GM23338 (cell line): ENCODE results near the gene ATXN7L1. TPM values are rescaled to one million over a fixed set of nuclear protein-coding genes. Genes with fewer than 3 reads are reported as not detected.
A peak's percentile ranks its signal among the peaks of the same experiment; 100 is the strongest.

Experiments
- ATAC-seq: fragments of 200-7000 bp; cut with Tn5 transposase; 3 replicates; pipeline ENCODE4 v1.9.1; 2020
- DNase-seq: peaks from one replicate; pipeline ENCODE4 v3.0.0-alpha.2; 2015; ENCODE audit warnings: low spot score
- H2AFZ ChIP-seq: fragments of 200-600 bp; sonication (generic); 2 replicates; pipeline ENCODE4 v1.8.0; 2016; ENCODE audit warnings: antibody characterized with exemption, mild to moderate bottlenecking, moderate library complexity
- H3F3A ChIP-seq: fragments of 200-600 bp; sonication (generic); replicated peaks from 2 replicates; pipeline ENCODE4 v1.8.0; 2017; ENCODE audit warnings: antibody characterized with exemption, mixed run types, low read depth
- H3K27ac ChIP-seq: fragments of 200-600 bp; sonication (generic); 2 replicates; pipeline ENCODE4 v1.6.1; 2016; ENCODE audit warnings: low read depth
- H3K27me3 ChIP-seq: fragments of 200-600 bp; sonication (generic); 2 replicates; pipeline ENCODE4 v1.8.0; 2016; ENCODE audit warnings: mild to moderate bottlenecking, mixed run types, moderate library complexity; ENCODE audit not compliant: insufficient read depth
- H3K36me3 ChIP-seq: fragments of 200-600 bp; sonication (generic); 2 replicates; pipeline ENCODE4 v1.8.0; 2016; ENCODE audit warnings: mild to moderate bottlenecking; ENCODE audit not compliant: insufficient read depth
- H3K4me1 ChIP-seq: fragments of 200-600 bp; sonication (generic); 2 replicates; pipeline ENCODE4 v1.8.0; 2016; ENCODE audit warnings: mild to moderate bottlenecking, moderate library complexity; ENCODE audit not compliant: insufficient read depth
- H3K4me2 ChIP-seq: fragments of 200-600 bp; sonication (generic); 2 replicates; pipeline ENCODE4 v1.7.1; 2017; ENCODE audit warnings: mixed run types
- H3K4me3 ChIP-seq: fragments of 200-600 bp; sonication (generic); 2 replicates; pipeline ENCODE4 v1.6.1; 2016; ENCODE audit warnings: mixed run types
- H3K79me2 ChIP-seq: fragments of 200-600 bp; sonication (generic); replicated peaks from 2 replicates; pipeline ENCODE4 v1.8.0; 2017; ENCODE audit warnings: mild to moderate bottlenecking; ENCODE audit not compliant: insufficient read depth
- H3K9me2 ChIP-seq: fragments of 200-600 bp; sonication (generic); 2 replicates; pipeline ENCODE4 v1.8.0; 2017; ENCODE audit not compliant: insufficient read depth
- H4K20me1 ChIP-seq: fragments of 200-600 bp; sonication (generic); replicated peaks from 2 replicates; pipeline ENCODE4 v1.8.0; 2017; ENCODE audit warnings: mild to moderate bottlenecking; ENCODE audit not compliant: insufficient read depth
- H3K27ac Mint-ChIP-seq: 2 replicates; pipeline ENCODE4 v1.8.0; 2020; ENCODE audit warnings: inconsistent platforms, mild to moderate bottlenecking, moderate library complexity, mixed read lengths
- H3K27me3 Mint-ChIP-seq: 3 replicates; pipeline ENCODE4 v1.8.0; 2022; ENCODE audit warnings: low read depth, mild to moderate bottlenecking, moderate library complexity, mixed read lengths, inconsistent platforms; ENCODE audit not compliant: insufficient read depth, poor library complexity
- H3K36me3 Mint-ChIP-seq: 3 replicates; pipeline ENCODE4 v1.8.0; 2021; ENCODE audit warnings: low read depth, mild to moderate bottlenecking, inconsistent platforms, moderate library complexity, mixed read lengths
- H3K4me1 Mint-ChIP-seq: 3 replicates; pipeline ENCODE4 v1.8.0; 2020; ENCODE audit warnings: mild to moderate bottlenecking, inconsistent platforms, mixed read lengths
- H3K4me3 Mint-ChIP-seq: 3 replicates; pipeline ENCODE4 v1.8.0; 2021; ENCODE audit warnings: moderate library complexity, mild to moderate bottlenecking, inconsistent platforms, mixed read lengths
- H3K9me3 Mint-ChIP-seq: 3 replicates; pipeline ENCODE4 v1.8.0; 2020; ENCODE audit warnings: moderate library complexity, mild to moderate bottlenecking, inconsistent platforms, mixed read lengths
- CREB1 ChIP-seq: fragments of 250-450 bp; sonication (Bioruptor Pico); IDR thresholded peaks from 2 replicates; pipeline ENCODE4 v1.5.0; 2020; ENCODE audit warnings: low read depth, mild to moderate bottlenecking, moderate library complexity
- CTCF ChIP-seq, 2 experiments: fragments of 200-600 bp in 1 of 2; sonication (generic) in 1 of 2; conservative IDR thresholded peaks; 2 replicates each; pipeline versions ENCODE4 v1.5.1 to v1.6.1; 2016 to 2017; ENCODE audit warnings: antibody characterized with exemption in 2 of 2, low read depth in 2 of 2, mild to moderate bottlenecking in 2 of 2, moderate library complexity in 1 of 2
- EZH2 ChIP-seq: fragments of 200-600 bp; sonication (generic); IDR thresholded peaks from one replicate; pipeline ENCODE4 v1.8.0; 2017; ENCODE audit warnings: antibody characterized with exemption, mild to moderate bottlenecking, low read depth; ENCODE audit not compliant: unreplicated experiment
- EZH2phosphoT487 ChIP-seq: fragments of 200-600 bp; sonication (generic); IDR thresholded peaks from one replicate; pipeline ENCODE4 v1.8.1; 2018; ENCODE audit warnings: antibody characterized with exemption; ENCODE audit not compliant: unreplicated experiment
- JUNB ChIP-seq: IDR thresholded peaks from one replicate; pipeline ENCODE4 v1.6.1; 2016; ENCODE audit warnings: antibody characterized with exemption; ENCODE audit not compliant: unreplicated experiment
- NANOG ChIP-seq: IDR thresholded peaks from 2 replicates; pipeline ENCODE4 v1.6.1; 2016; ENCODE audit warnings: antibody characterized with exemption, borderline replicate concordance
- POLR2AphosphoS5 ChIP-seq: IDR thresholded peaks from 2 replicates; pipeline ENCODE4 v1.6.1; 2016; ENCODE audit warnings: antibody characterized with exemption, low read depth
- REST ChIP-seq: IDR thresholded peaks from one replicate; pipeline ENCODE4 v1.6.1; 2018; ENCODE audit warnings: antibody characterized with exemption; ENCODE audit not compliant: unreplicated experiment
- STAT1 ChIP-seq: IDR thresholded peaks from one replicate; pipeline ENCODE4 v1.6.1; 2016; ENCODE audit warnings: antibody characterized with exemption; ENCODE audit not compliant: unreplicated experiment
- ZNF114 ChIP-seq: fragments of 250-450 bp; sonication (Bioruptor Pico); IDR thresholded peaks from 2 replicates; pipeline ENCODE4 v1.5.0; 2020; ENCODE audit warnings: mild to moderate bottlenecking, moderate library complexity
- ZNF331 ChIP-seq: fragments of 250-450 bp; sonication (Bioruptor Pico); IDR thresholded peaks from 2 replicates; pipeline ENCODE4 v1.5.0; 2020; ENCODE audit warnings: low read depth, mild to moderate bottlenecking, moderate library complexity
- ZNF462 ChIP-seq: fragments of 250-450 bp; sonication (Bioruptor Pico); IDR thresholded peaks from 2 replicates; pipeline ENCODE4 v1.5.0; 2020; ENCODE audit warnings: mild to moderate bottlenecking, moderate library complexity
- polyA plus RNA-seq: library from polyadenylated mRNA; unstranded; fragments of >200 nt; fragmentation: Nextera tagmentation; extraction: Ambion mirVana; gene quantifications from 2 replicates; pipeline ENCODE4 v1.2.1, GENCODE V29; 2016
- total RNA-seq: library from RNA; depleted of rRNA; stranded (reverse); fragments of >200 nt; shearing (Covaris generic); gene quantifications from 2 replicates; pipeline ENCODE4 v1.2.3, GENCODE V29; 2014
- TF ChIP-seq, protein P1 (sequence below): IDR thresholded peaks from 2 replicates; pipeline ENCODE4 v1.6.1; 2016; ENCODE audit warnings: antibody characterized with exemption

Gene ATXN7L1
- total and polyA plus RNA-seq, 2 experiments from 2014 or later: 22.8 to 29.8 TPM

DNA sequence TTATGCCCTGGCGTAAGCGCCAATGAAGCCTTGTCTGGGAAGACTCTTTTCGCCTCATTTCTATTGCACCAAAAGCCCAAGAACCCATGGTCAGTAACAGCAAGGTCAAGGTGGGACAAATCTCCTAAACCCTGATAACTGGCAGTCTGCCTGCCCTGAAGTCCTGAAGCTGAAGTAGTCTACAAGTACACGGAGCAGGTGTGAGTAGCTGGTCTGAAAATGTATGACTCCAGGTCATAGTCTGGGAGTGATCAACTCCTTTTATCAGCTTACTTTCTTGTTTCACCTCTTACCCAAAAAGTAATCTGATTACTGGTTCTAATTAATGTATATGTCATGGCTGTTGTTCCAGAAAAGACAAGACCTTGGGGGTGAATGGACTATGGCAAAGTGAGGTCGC is 187.8 kb downstream of the ATXN7L1 start:
- Histone ChIP-seq H4K20me1 (no peaks in the 10 kb centered on the region), H3K27me3 (no peaks in the 10 kb centered on the region), H3K9me2 (0 out of 2 replicates have a peak, but pooled peaks cover 9% of the 10 kb centered on the region), H3K36me3 (no peaks in the 10 kb centered on the region), H3K4me2 (peak overlapping the region; percentile 43), H3K4me1 (peaks cover 44% of the 10 kb centered on the region), H3K27ac (peak overlapping the region; percentile 94), H2AFZ (no peak overlapping the region), H3F3A (peaks cover 8% of the 10 kb centered on the region; the same call in 1 of the 2 replicates), H3K4me3 (peak overlapping the region; percentile 30; the same call in 1 of the 2 replicates), H3K79me2 (peaks cover 41% of the 10 kb centered on the region)
- H3K27me3 Mint-ChIP-seq: peaks cover 18% of the 10 kb centered on the region
- H3K27ac Mint-ChIP-seq: peak overlapping the region; percentile 94
- ATAC-seq: no peak
- H3K36me3 Mint-ChIP-seq: peaks cover 7% of the 10 kb centered on the region; the same call in 2 of the 3 replicates
- no peak for DNase-seq
- no peak for TF ChIP-seq POLR2AphosphoS5
- TF ChIP-seq EZH2: no peak
- TF ChIP-seq ZNF331 (CRISPR knock-in tag): no peak
- TF ChIP-seq CREB1: no peak
- TF ChIP-seq CTCF (conservative IDR thresholded peaks at IDR 0.05; ENCODE audit: low read depth in 2 of 2): no peak
- TF ChIP-seq JUNB: no peak
- TF ChIP-seq REST: no peak
- TF ChIP-seq NANOG: no peak
- TF ChIP-seq ZNF462 (CRISPR knock-in tag): no peak
- no peak for TF ChIP-seq EZH2phosphoT487
- TF ChIP-seq STAT1: no peak
- TF ChIP-seq ZNF114 (CRISPR knock-in tag): no peak
- TF ChIP-seq, protein P1, sequence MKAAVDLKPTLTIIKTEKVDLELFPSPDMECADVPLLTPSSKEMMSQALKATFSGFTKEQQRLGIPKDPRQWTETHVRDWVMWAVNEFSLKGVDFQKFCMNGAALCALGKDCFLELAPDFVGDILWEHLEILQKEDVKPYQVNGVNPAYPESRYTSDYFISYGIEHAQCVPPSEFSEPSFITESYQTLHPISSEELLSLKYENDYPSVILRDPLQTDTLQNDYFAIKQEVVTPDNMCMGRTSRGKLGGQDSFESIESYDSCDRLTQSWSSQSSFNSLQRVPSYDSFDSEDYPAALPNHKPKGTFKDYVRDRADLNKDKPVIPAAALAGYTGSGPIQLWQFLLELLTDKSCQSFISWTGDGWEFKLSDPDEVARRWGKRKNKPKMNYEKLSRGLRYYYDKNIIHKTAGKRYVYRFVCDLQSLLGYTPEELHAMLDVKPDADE: no peak
- H3K9me3 Mint-ChIP-seq: no peaks in the 10 kb centered on the region
- no peak overlapping the region; the same call in 2 of the 3 replicates for H3K4me3 Mint-ChIP-seq
- peaks cover 59% of the 10 kb centered on the region for H3K4me1 Mint-ChIP-seq
